DND-41 (cell line): Measurements from ENCODE around the gene TTLL9.
A peak's percentile ranks its signal among the peaks of the same experiment; 100 is the strongest.

ENCODE experiments used
- ATAC-seq: fragments of 200-7000 bp; cut with Tn5 transposase; 3 replicates; pipeline ENCODE4 v1.9.1; 2021; ENCODE audit warnings: low read depth; ENCODE audit not compliant: insufficient read depth
- DNase-seq: peaks from one replicate; pipeline ENCODE4 v3.0.0-alpha.2; 2020
- H2AFZ ChIP-seq: 2 replicates; pipeline ENCODE4 v1.6.0; 2012; ENCODE audit warnings: low read depth, low read length
- H3K27ac ChIP-seq: 2 replicates; pipeline ENCODE4 v1.5.1; 2012; ENCODE audit warnings: low read length, inconsistent platforms
- H3K27me3 ChIP-seq: fragments of 200-600 bp; sonication (generic); 2 replicates; pipeline ENCODE4 v1.6.0; 2012; ENCODE audit warnings: low read length, mild to moderate bottlenecking, inconsistent platforms; ENCODE audit not compliant: insufficient read depth, poor library complexity
- H3K36me3 ChIP-seq: 2 replicates; pipeline ENCODE4 v1.5.1; 2012; ENCODE audit warnings: low read length, inconsistent platforms; ENCODE audit not compliant: insufficient read depth
- H3K4me1 ChIP-seq: 2 replicates; pipeline ENCODE4 v1.5.1; 2012; ENCODE audit warnings: mild to moderate bottlenecking, low read length; ENCODE audit not compliant: insufficient read depth
- H3K4me2 ChIP-seq: 2 replicates; pipeline ENCODE4 v1.6.0; 2012; ENCODE audit warnings: mild to moderate bottlenecking, moderate library complexity, low read length, inconsistent platforms; ENCODE audit not compliant: insufficient read depth
- H3K4me3 ChIP-seq, 2 experiments: fragments of 200-600 bp in 1 of 2; shearing (Covaris generic) in 1 of 2; 2 replicates each; pipeline ENCODE4 v1.5.1; 2012 to 2016; ENCODE audit warnings: inconsistent platforms in 2 of 2, low read length in 2 of 2, mild to moderate bottlenecking in 2 of 2, low read depth in 1 of 2, moderate library complexity in 1 of 2
- H3K79me2 ChIP-seq: 2 replicates; pipeline ENCODE4 v1.6.0; 2012; ENCODE audit warnings: low read length, inconsistent platforms; ENCODE audit not compliant: insufficient read depth
- H3K9ac ChIP-seq: 2 replicates; pipeline ENCODE4 v1.6.0; 2012; ENCODE audit warnings: low read depth, mild to moderate bottlenecking, inconsistent platforms, low read length, moderate library complexity
- H3K9me3 ChIP-seq: 2 replicates; pipeline ENCODE4 v1.5.1; 2012; ENCODE audit warnings: low read length, moderate library complexity, mild to moderate bottlenecking, inconsistent platforms; ENCODE audit not compliant: insufficient read depth, severe bottlenecking
- H4K20me1 ChIP-seq: 2 replicates; pipeline ENCODE4 v1.6.0; 2012; ENCODE audit warnings: low read length; ENCODE audit not compliant: insufficient read depth
- EZH2 ChIP-seq: IDR thresholded peaks from 3 replicates; pipeline ENCODE4 v1.6.1; 2012; ENCODE audit warnings: borderline replicate concordance, low read depth, mild to moderate bottlenecking, moderate library complexity, low read length, inconsistent platforms; ENCODE audit not compliant: severe bottlenecking
- TF ChIP-seq, protein P1 (sequence below): IDR thresholded peaks from 2 replicates; pipeline ENCODE4 v1.5.1; 2012; ENCODE audit warnings: borderline replicate concordance, low read length, moderate library complexity, mild to moderate bottlenecking; ENCODE audit not compliant: poor library complexity, severe bottlenecking; ENCODE audit errors: extremely low read depth

The TTLL9 gene

GRCh38 chr20:31835977-31836852, 34.2 kb upstream of the TTLL9 start:
- Histone ChIP-seq H3K36me3 (no peaks in the 10 kb centered on the region), H3K27ac (no peak overlapping the region), H2AFZ (no peak overlapping the region), H3K4me2 (no peak overlapping the region), H4K20me1 (peaks cover 15% of the 10 kb centered on the region), H3K4me3 (no peak overlapping the region), H3K9me3 (no peaks in the 10 kb centered on the region), H3K27me3 (no peaks in the 10 kb centered on the region), H3K4me1 (peaks cover 6% of the 10 kb centered on the region; the same call in 1 of the 2 replicates), H3K79me2 (no peaks in the 10 kb centered on the region), H3K9ac (no peak overlapping the region)
- peak; percentile 69 for DNase-seq
- TF ChIP-seq, protein P1, sequence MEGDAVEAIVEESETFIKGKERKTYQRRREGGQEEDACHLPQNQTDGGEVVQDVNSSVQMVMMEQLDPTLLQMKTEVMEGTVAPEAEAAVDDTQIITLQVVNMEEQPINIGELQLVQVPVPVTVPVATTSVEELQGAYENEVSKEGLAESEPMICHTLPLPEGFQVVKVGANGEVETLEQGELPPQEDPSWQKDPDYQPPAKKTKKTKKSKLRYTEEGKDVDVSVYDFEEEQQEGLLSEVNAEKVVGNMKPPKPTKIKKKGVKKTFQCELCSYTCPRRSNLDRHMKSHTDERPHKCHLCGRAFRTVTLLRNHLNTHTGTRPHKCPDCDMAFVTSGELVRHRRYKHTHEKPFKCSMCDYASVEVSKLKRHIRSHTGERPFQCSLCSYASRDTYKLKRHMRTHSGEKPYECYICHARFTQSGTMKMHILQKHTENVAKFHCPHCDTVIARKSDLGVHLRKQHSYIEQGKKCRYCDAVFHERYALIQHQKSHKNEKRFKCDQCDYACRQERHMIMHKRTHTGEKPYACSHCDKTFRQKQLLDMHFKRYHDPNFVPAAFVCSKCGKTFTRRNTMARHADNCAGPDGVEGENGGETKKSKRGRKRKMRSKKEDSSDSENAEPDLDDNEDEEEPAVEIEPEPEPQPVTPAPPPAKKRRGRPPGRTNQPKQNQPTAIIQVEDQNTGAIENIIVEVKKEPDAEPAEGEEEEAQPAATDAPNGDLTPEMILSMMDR, result no peak
- no peak for TF ChIP-seq EZH2
- peak; percentile 78 for ATAC-seq

- Histone ChIP-seq H2AFZ (no peak overlapping the region), H3K9me3 (no peaks in the 10 kb centered on the region), H3K4me2 (no peak overlapping the region), H3K27ac (no peak overlapping the region), H4K20me1 (peaks cover 9% of the 10 kb centered on the region; the same call in 1 of the 2 replicates), H3K9ac (no peak overlapping the region), H3K4me3 (no peak overlapping the region), H3K36me3 (no peaks in the 10 kb centered on the region), H3K27me3 (no peaks in the 10 kb centered on the region), H3K4me1 (peaks cover 6% of the 10 kb centered on the region; the same call in 1 of the 2 replicates), H3K79me2 (no peaks in the 10 kb centered on the region)
- ATAC-seq, result no peak
- DNase-seq, result no peak
- TF ChIP-seq, protein P1, result no peak
Measured at GRCh38 chr20:31836853-31837608, 33.4 kb upstream of the TTLL9 start.

DNA sequence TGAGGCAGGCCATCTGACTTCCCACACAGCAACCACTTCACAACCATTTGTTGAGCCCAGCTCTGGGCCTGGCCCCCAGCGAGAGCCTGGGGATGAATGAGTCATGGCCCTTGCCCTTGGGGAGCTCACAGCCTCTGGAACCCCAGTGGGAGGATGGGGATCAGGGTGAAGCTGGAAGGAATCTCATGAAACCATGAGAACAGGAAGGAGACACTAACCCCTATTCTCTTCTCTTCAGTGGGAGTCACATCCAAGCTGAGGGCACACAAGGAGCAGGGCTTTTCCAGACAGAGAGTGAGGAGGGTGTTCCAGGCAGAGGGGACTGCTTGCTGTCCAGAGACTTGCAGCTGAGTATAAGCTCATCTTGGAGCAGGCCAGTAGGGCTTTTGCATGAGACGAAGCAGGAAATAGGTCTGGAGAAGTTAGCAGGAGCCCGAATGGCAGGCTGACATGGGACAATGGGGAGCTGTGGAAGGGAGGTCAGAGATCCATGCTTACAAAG, 32.5 kb upstream of the TTLL9 start:
- no peak overlapping the region for H3K27ac ChIP-seq
- no peaks in the 10 kb centered on the region for H3K27me3 ChIP-seq
- peaks cover 9% of the 10 kb centered on the region; the same call in 1 of the 2 replicates for H4K20me1 ChIP-seq
- H3K36me3 ChIP-seq, result no peaks in the 10 kb centered on the region
- H3K4me1 ChIP-seq, result peaks cover 6% of the 10 kb centered on the region; the same call in 1 of the 2 replicates
- DNase-seq, result no peak
- no peaks in the 10 kb centered on the region for H3K9me3 ChIP-seq
- no peak overlapping the region for H2AFZ ChIP-seq
- no peak overlapping the region for H3K4me3 ChIP-seq
- TF ChIP-seq, protein P1, result no peak
- no peak for TF ChIP-seq EZH2
- ATAC-seq, result no peak
- H3K79me2 ChIP-seq, result no peaks in the 10 kb centered on the region
- H3K9ac ChIP-seq, result no peak overlapping the region
- H3K4me2 ChIP-seq, result no peak overlapping the region
